Measurements from ENCODE around the gene AKAP8. TPM values are rescaled to one million over a fixed set of nuclear protein-coding genes. Genes with fewer than 3 reads are reported as not detected.

AKAP8 gene
- total and polyA plus RNA-seq, 2 experiments from 2014 or later = 22.4 to 36.5 TPM

- no peak for TF ChIP-seq CTCF (conservative IDR thresholded peaks at IDR 0.05; ENCODE audit: low read depth in 2 of 2)
- no peak for TF ChIP-seq STAT1 (IDR thresholded peaks at IDR 0.05; ENCODE audit: unreplicated experiment)
These were observed 14.8 kb upstream of the AKAP8 start (continued) for GRCh38 chr19:15394426-15394825.

GRCh38 chr19:15393963-15394362 is 14.4 kb upstream of the AKAP8 start:
- DNase-seq (ENCODE audit: low spot score) = no peak
- no peak overlapping the region for H3K27ac ChIP-seq (ENCODE audit: low read depth)
- no peak overlapping the region for H3K4me3 ChIP-seq
- no peak overlapping the region for H3K4me2 ChIP-seq
- no peak for ATAC-seq
- Mint-ChIP-seq H3K4me3 (no peak overlapping the region), H3K36me3 (ENCODE audit: low read depth) (peaks cover 80% of the 10 kb centered on the region), H3K4me1 (no peaks in the 10 kb centered on the region), H3K27me3 (ENCODE audit: insufficient read depth, low read depth, poor library complexity) (peaks cover 1% of the 10 kb centered on the region), H3K27ac (no peak overlapping the region), H3K9me3 (no peaks in the 10 kb centered on the region; the same call in 1 of the 3 replicates)
- H4K20me1 ChIP-seq (replicated peaks; ENCODE audit: insufficient read depth) = peaks cover 13% of the 10 kb centered on the region
- H3K36me3 ChIP-seq (ENCODE audit: insufficient read depth) = peaks cover 23% of the 10 kb centered on the region
- no peaks in the 10 kb centered on the region for H3K9me2 ChIP-seq (ENCODE audit: insufficient read depth)
- peaks cover 52% of the 10 kb centered on the region for H3K79me2 ChIP-seq (replicated peaks; ENCODE audit: insufficient read depth)
- no peak overlapping the region for H2AFZ ChIP-seq
- no peaks in the 10 kb centered on the region for H3K27me3 ChIP-seq (ENCODE audit: insufficient read depth)
- TF ChIP-seq CTCF (conservative IDR thresholded peaks at IDR 0.05; ENCODE audit: low read depth in 2 of 2) (no peak), NANOG (IDR thresholded peaks at IDR 0.05; ENCODE audit: borderline replicate concordance) (no peak), ZNF462 (CRISPR knock-in tag; IDR thresholded peaks at IDR 0.05) (no peak), ZNF331 (CRISPR knock-in tag; IDR thresholded peaks at IDR 0.05; ENCODE audit: low read depth) (no peak), ETS1 (IDR thresholded peaks at IDR 0.05) (no peak), CREB1 (CRISPR knock-in tag; IDR thresholded peaks at IDR 0.05; ENCODE audit: low read depth) (no peak), REST (IDR thresholded peaks at IDR 0.05; ENCODE audit: unreplicated experiment) (no peak), EZH2phosphoT487 (IDR thresholded peaks at IDR 0.05; ENCODE audit: unreplicated experiment) (no peak), EZH2 (IDR thresholded peaks at IDR 0.05; ENCODE audit: low read depth, unreplicated experiment) (no peak), STAT1 (IDR thresholded peaks at IDR 0.05; ENCODE audit: unreplicated experiment) (no peak)
- H3K4me1 ChIP-seq (ENCODE audit: insufficient read depth) = no peaks in the 10 kb centered on the region
- H3F3A ChIP-seq (replicated peaks; ENCODE audit: low read depth) = 0 out of 2 replicates have a peak, but pooled peaks cover 5% of the 10 kb centered on the region

Data from GM23338 (cell line).